BE2C (cell line): Measurements from ENCODE around the gene FCER1A.

Experiments used
- DNase-seq: peaks from one replicate; pipeline ENCODE4 v3.0.0-alpha.2; 2020
- H3K27me3 ChIP-seq: fragments of 250-450 bp; sonication (Bioruptor Pico); 2 replicates; pipeline ENCODE4 v1.5.1; 2020; ENCODE audit warnings: mild to moderate bottlenecking
- H3K36me3 ChIP-seq: fragments of 250-450 bp; sonication (Bioruptor Pico); 2 replicates; pipeline ENCODE4 v1.5.1; 2020; ENCODE audit warnings: mild to moderate bottlenecking
- H3K4me1 ChIP-seq: fragments of 250-450 bp; sonication (Bioruptor Pico); 2 replicates; pipeline ENCODE4 v1.5.1; 2020
- H3K4me3 ChIP-seq: 2 replicates; pipeline ENCODE4 v1.5.1; 2011; ENCODE audit warnings: low read depth, low read length
- H3K9me3 ChIP-seq: fragments of 250-450 bp; sonication (Bioruptor Pico); 2 replicates; pipeline ENCODE4 v1.5.1; 2020
- CTCF ChIP-seq: IDR thresholded peaks from 2 replicates; pipeline ENCODE4 v1.5.1; 2012; ENCODE audit warnings: mild to moderate bottlenecking, low read depth, low read length

The FCER1A gene

GRCh38 chr1:159307346-159308020 lies 5.3 kb downstream of the FCER1A start:
- no peaks in the 10 kb centered on the region for H3K9me3 ChIP-seq
- no peak for TF ChIP-seq CTCF
- no peaks in the 10 kb centered on the region for H3K27me3 ChIP-seq
- no peaks in the 10 kb centered on the region for H3K36me3 ChIP-seq
- no peak for DNase-seq
- no peaks in the 10 kb centered on the region for H3K4me1 ChIP-seq
- H3K4me3 ChIP-seq = no peak overlapping the region

GRCh38 chr1:159311679-159312078 lies 9.5 kb downstream of the FCER1A start:
- H3K27me3 ChIP-seq = no peaks in the 10 kb centered on the region
- no peak for TF ChIP-seq CTCF
- H3K9me3 ChIP-seq = no peaks in the 10 kb centered on the region
- no peaks in the 10 kb centered on the region for H3K36me3 ChIP-seq
- no peaks in the 10 kb centered on the region for H3K4me1 ChIP-seq
- no peak for DNase-seq
- H3K4me3 ChIP-seq = no peak overlapping the region

DNA sequence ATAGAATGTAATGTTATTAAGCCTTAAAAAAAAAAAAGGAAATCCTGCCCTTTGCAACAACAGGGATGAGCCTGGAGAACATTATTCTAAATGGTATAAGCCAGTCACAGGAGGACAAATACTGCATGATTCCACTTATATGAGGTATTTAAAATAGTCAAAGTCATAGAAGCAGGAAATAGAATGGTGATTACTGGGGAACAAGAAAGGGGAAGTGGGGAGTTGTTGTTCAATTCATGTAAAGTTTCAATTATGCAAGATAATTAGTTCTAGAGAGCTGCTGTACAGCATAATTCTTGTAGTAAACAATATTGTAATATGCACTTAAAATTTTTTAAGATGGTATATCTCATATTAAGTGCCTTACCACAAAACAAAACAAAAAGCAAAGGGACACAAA lies 13.2 kb downstream of the FCER1A start:
- DNase-seq = no peak
- Histone ChIP-seq H3K9me3 (no peaks in the 10 kb centered on the region), H3K27me3 (no peaks in the 10 kb centered on the region), H3K4me1 (no peaks in the 10 kb centered on the region), H3K36me3 (no peaks in the 10 kb centered on the region), H3K4me3 (no peak overlapping the region)
- no peak for TF ChIP-seq CTCF

DNA sequence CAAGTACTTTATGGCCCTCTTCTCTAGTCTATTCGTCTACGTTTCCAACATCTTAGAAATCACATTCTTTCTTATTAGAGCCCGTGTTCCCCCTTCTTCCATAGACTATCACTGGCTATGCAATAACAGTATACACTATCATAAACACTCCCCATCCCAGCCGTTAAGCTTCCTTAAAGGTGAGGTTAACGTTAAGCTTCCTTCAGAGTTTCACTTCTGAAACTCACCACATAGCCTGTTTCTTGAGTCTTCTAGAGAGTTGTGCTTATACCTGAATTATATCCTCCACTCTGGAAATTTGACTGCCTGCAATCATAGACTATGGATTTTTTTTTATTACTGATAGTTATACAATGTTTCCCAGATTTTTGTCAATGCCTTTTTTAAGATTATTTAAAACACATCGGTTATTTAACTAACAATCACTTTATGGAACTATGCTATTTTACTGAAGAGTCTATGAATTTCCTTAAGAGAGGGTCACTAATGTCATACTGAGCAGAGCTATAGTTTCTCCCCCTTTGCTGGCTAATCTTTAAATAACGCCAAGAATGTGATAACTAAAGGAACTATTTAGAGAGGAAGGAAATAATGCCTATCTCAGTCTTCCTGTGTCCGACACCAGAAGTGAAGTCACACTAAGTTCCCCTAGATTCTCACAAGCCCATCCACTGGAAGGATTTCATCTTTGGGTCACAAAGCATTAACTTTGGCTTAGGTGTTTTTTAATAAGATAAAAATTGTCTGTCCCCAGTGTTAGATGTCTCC lies 16.8 kb downstream of the FCER1A start:
- no peak for DNase-seq
- H3K4me3 ChIP-seq = no peak overlapping the region
- H3K9me3 ChIP-seq = no peaks in the 10 kb centered on the region
- no peaks in the 10 kb centered on the region for H3K36me3 ChIP-seq
- no peak for TF ChIP-seq CTCF
- H3K4me1 ChIP-seq = no peaks in the 10 kb centered on the region
- no peaks in the 10 kb centered on the region for H3K27me3 ChIP-seq

DNA sequence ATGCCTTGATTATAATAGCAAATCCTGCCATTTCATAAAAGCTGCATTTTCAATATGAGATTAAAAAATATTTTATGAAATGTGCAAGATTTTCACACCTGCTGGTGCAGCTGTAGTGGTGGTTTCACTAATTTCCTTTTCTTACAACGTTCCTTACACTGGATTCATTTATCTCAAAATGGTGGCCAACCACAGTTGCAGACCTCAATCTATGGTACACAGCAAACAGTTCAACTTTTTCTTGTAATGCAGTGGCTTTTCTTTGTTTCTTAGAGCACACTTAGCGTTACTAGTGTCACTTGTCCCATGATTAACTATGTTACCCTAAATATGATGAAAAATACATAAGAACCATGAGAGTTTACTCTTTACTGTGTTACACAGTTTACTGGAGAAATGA lies 32.7 kb downstream of the FCER1A start:
- no peaks in the 10 kb centered on the region for H3K4me1 ChIP-seq
- H3K27me3 ChIP-seq = no peaks in the 10 kb centered on the region
- H3K36me3 ChIP-seq = no peaks in the 10 kb centered on the region
- no peak for TF ChIP-seq CTCF
- H3K9me3 ChIP-seq = no peaks in the 10 kb centered on the region
- no peak overlapping the region for H3K4me3 ChIP-seq
- no peak for DNase-seq

GRCh38 chr1:159338018-159338417 lies 35.9 kb downstream of the FCER1A start:
- H3K4me3 ChIP-seq = no peak overlapping the region
- H3K4me1 ChIP-seq = no peaks in the 10 kb centered on the region
- H3K36me3 ChIP-seq = no peaks in the 10 kb centered on the region
- H3K9me3 ChIP-seq = no peaks in the 10 kb centered on the region
- DNase-seq = no peak
- no peaks in the 10 kb centered on the region for H3K27me3 ChIP-seq
- TF ChIP-seq CTCF = no peak
